ENCODE measurements around the gene GABRB3.

GRCh38 chr15:26773917-26774316 lies 1.1 kb upstream of the GABRB3 start:
- TF ChIP-seq PATZ1 (CRISPR knock-in tag; IDR thresholded peaks at IDR 0.05; ENCODE audit: borderline replicate concordance) (no peak), ISL1 (CRISPR knock-in tag; IDR thresholded peaks at IDR 0.05) (no peak), ZNF8 (CRISPR knock-in tag; IDR thresholded peaks at IDR 0.05) (no peak), ARNTL (CRISPR knock-in tag; IDR thresholded peaks at IDR 0.05; ENCODE audit: borderline replicate concordance, low read depth) (no peak), GLIS3 (CRISPR knock-in tag; IDR thresholded peaks at IDR 0.05) (no peak), OSR1 (CRISPR knock-in tag; IDR thresholded peaks at IDR 0.05) (no peak), ZFP30 (CRISPR knock-in tag; IDR thresholded peaks at IDR 0.05) (no peak), RARB (CRISPR knock-in tag; IDR thresholded peaks at IDR 0.05) (no peak), TCF4 (CRISPR knock-in tag; IDR thresholded peaks at IDR 0.05; ENCODE audit: borderline replicate concordance) (no peak)
- TF ChIP-seq, protein P1, sequence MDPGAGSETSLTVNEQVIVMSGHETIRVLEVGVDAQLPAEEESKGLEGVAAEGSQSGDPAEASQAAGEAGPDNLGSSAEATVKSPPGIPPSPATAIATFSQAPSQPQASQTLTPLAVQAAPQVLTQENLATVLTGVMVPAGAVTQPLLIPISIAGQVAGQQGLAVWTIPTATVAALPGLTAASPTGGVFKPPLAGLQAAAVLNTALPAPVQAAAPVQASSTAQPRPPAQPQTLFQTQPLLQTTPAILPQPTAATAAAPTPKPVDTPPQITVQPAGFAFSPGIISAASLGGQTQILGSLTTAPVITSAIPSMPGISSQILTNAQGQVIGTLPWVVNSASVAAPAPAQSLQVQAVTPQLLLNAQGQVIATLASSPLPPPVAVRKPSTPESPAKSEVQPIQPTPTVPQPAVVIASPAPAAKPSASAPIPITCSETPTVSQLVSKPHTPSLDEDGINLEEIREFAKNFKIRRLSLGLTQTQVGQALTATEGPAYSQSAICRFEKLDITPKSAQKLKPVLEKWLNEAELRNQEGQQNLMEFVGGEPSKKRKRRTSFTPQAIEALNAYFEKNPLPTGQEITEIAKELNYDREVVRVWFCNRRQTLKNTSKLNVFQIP (CRISPR knock-in tag; IDR thresholded peaks at IDR 0.05; ENCODE audit: borderline replicate concordance, low read depth): no peak

Data from SK-N-SH treated with all-trans-retinoic acid at 6 μM for 48 hours (cell line).